GM12874 (cell line): ENCODE measurements around the gene SWAP70.

ENCODE experiments used
- TF ChIP-seq, protein P1 (sequence below): IDR thresholded peaks from 2 replicates; pipeline ENCODE4 v1.5.1; 2011; ENCODE audit warnings: low read depth, mild to moderate bottlenecking, control low read depth, low read length, moderate library complexity; ENCODE audit not compliant: insufficient read depth

Gene SWAP70

DNA sequence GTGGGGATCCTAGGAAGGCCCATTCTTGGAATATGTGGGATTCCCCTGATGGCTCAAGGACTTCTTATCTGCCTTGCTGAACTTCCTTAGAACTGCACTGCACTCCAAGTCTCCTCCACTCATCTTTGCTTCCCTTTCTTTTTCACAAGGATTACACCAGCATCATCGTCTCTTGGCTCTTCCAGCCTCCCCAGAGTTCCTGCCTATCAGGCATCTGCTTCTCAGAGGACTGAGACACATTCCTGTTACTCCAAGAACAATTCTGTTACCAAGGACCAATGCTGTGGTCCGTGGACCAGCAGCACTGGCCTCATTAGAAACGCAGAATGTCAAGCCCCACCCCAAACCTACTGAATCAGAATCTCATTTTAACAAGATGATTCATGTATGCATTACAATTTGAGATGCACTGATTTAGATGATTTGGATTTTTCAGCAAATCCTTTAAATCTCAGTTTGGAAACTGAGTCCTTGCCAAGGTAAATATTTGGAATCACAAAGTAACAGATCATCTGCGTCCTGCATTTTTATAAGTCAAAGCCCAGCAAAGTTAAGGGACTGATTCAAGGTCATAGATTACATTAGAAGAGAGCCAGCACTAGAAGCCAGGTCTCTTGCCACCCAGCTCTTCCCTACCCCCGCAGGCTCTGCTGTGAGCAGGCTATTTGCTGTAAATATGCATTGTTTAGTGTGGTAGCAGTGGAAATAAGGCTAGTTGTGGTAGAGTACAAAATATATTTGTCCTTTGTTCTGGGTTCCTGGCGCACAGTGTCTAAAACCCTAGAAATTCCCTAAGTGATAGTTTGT is 110.9 kb downstream of the SWAP70 start:
- TF ChIP-seq, protein P1, sequence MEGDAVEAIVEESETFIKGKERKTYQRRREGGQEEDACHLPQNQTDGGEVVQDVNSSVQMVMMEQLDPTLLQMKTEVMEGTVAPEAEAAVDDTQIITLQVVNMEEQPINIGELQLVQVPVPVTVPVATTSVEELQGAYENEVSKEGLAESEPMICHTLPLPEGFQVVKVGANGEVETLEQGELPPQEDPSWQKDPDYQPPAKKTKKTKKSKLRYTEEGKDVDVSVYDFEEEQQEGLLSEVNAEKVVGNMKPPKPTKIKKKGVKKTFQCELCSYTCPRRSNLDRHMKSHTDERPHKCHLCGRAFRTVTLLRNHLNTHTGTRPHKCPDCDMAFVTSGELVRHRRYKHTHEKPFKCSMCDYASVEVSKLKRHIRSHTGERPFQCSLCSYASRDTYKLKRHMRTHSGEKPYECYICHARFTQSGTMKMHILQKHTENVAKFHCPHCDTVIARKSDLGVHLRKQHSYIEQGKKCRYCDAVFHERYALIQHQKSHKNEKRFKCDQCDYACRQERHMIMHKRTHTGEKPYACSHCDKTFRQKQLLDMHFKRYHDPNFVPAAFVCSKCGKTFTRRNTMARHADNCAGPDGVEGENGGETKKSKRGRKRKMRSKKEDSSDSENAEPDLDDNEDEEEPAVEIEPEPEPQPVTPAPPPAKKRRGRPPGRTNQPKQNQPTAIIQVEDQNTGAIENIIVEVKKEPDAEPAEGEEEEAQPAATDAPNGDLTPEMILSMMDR = no peak

DNA sequence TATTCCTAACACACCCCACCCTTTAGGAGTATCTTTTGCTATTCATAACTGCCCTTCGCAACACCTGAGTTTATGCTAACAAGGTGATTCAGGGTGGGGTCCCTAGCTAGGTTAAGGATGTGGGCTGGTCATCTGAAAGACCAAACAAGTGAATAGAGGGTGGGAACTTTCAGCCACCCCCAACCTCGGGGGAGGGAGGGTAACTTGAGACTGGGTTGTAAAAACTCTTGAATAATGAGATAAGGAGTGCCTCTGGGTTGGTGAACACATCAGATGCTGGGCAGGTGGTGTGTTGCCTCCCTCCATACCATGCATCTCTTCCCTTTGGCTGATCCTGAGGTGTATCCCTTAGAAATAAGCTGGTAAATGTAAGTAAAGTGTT is 111.5 kb downstream of the SWAP70 start:
- TF ChIP-seq, protein P1 = no peak

DNA sequence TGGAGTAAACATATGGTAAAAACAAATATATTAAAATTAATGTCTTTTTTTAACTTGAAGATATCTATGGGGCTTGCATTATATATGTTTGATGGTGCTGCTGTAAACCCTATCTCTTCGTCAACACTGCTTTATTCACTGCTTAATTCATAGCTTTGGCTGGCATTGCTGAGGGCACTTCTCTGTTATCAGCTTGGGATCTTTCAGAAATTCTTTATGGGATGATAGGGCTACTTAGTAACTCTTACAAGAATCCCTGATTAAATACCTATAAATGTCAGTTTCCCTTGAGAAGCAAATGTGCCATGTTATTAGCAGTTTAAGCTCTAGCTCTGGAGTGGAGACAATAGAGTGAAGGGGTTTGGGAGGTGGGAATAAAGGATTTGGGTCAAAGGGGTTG is 112.3 kb downstream of the SWAP70 start:
- TF ChIP-seq, protein P1 = no peak

DNA sequence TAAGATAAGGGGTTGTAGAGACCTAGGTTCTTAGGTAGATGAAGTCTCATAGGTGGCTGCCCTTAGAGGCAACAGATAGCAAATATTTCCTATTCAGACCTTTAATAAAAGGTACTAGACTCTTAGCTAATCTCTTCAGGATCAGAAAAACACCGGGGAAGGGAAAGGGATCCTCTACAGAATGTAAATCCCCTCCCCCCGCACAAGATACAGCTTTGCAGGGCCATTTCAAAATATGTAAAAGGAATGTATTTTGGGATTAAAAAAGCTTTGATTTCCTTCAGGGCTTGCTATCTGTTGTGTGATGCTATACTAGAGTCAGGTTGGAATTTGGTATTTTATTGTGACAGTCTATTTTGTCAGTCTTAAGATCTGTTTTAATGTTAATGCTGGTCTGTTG is 113.2 kb downstream of the SWAP70 start:
- TF ChIP-seq, protein P1 = no peak

DNA sequence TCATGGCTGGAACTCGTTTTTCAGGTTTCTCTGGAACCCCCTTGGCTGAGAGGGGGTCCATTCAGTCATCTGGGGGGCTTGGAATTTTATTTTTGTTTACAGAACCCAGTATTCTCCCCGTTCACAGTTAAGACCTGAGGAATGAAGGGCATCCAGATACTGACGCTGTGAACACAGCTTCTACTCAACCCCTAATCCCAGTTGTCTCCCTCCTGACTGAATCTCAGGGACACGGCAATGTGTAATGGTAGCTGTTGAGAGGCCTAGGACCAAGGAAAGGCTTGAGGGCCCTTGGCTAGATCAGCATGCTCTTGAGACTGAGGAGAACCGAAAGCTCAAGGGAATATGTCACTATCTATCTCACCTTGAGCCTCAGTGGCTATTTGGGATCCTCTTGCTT is 113.6 kb downstream of the SWAP70 start:
- TF ChIP-seq, protein P1 = no peak

DNA sequence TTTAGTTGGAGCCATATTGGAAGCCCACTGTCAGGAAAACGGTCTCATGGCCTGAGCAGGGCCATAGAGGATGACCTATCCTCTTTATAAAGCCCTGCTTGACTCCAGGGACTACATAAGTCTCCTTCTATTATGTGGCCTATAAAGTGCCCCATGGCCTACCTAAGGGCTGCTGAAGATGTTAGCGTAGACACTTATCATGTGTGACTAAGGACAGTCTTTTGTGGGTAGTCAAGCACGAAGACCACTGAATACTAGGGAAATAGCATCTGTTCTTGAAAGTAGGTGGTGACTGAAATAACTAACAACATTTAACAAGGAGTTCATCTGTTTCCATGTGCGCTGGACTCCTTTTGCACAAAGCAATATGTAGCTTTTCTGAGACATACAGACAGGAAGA is 117.1 kb downstream of the SWAP70 start:
- TF ChIP-seq, protein P1 = no peak

DNA sequence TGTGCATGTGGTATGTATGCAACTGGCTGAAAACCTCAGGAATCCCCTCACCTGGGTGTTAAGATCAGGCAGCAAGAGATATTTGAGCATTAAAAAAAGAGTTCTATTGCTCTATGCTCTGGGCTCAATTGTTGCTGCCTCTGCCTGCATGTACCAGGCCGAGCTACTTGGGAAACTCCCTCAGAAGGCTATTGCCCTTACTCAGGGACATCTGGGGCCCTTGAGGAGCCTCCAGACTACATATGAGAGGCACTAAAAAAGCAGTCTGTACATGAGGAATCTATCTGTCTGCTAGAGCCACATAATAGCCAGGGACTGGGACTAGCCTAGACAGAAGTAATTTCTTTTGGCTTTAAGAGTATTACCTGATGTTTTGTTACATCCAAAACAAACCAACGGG is 120.1 kb downstream of the SWAP70 start:
- TF ChIP-seq, protein P1 = no peak
